Stomach smooth muscle (tissue), 2 donors: ENCODE results near the gene TTBK1.
A peak's percentile ranks its signal among the peaks of the same experiment; 100 is the strongest.

Experiments used
- H3K27ac ChIP-seq: one replicate; pipeline ENCODE4 v1.7.0; 2013; ENCODE audit warnings: mild to moderate bottlenecking, low read length, inconsistent platforms
- H3K27me3 ChIP-seq, 2 donors: one replicate each; pipeline ENCODE4 v1.7.0; 2013; ENCODE audit warnings: low read length in 2 of 2; ENCODE audit not compliant: insufficient read depth in 2 of 2, control insufficient read depth in 1 of 2
- H3K36me3 ChIP-seq, 2 donors: one replicate each; pipeline ENCODE4 v1.7.0; 2013; ENCODE audit warnings: low read length in 2 of 2; ENCODE audit not compliant: control insufficient read depth in 2 of 2, insufficient read depth in 2 of 2
- H3K4me1 ChIP-seq: one replicate; pipeline ENCODE4 v1.7.0; 2013; ENCODE audit warnings: low read length; ENCODE audit not compliant: control insufficient read depth, insufficient read depth
- H3K4me3 ChIP-seq, 2 donors: one replicate each; pipeline ENCODE4 v1.7.0; 2013; ENCODE audit warnings: low read length in 2 of 2
- H3K9ac ChIP-seq, 2 donors: one replicate each; pipeline ENCODE4 v1.7.0; 2013; ENCODE audit warnings: low read length in 2 of 2, mild to moderate bottlenecking in 1 of 2
- H3K9me3 ChIP-seq, 2 donors: one replicate each; pipeline ENCODE4 v1.7.0; 2013; ENCODE audit warnings: low read length in 2 of 2; ENCODE audit not compliant: control insufficient read depth in 2 of 2
- donor health status: healthy.
- donor health status: Pancreatic carcinoma.

Gene TTBK1

GRCh38 chr6:43222418-43223059 is 20.7 kb upstream of the TTBK1 start:
- Histone ChIP-seq H3K9me3 (no peaks in the 10 kb centered on the region), H3K9ac (no peak overlapping the region), H3K4me3 (no peak overlapping the region), H3K4me1 (no peaks in the 10 kb centered on the region), H3K36me3 (peaks cover 4 to 26% of the 10 kb centered on the region in 2 donors), H3K27me3 (no peaks in the 10 kb centered on the region), H3K27ac (no peak overlapping the region)

- no peaks in the 10 kb centered on the region for H3K9me3 ChIP-seq
- H3K9ac ChIP-seq: no peak overlapping the region
- H3K27ac ChIP-seq: no peak overlapping the region
- peaks cover 3 to 26% of the 10 kb centered on the region in 2 donors for H3K36me3 ChIP-seq
- no peak overlapping the region for H3K4me3 ChIP-seq
- no peaks in the 10 kb centered on the region for H3K27me3 ChIP-seq
- no peaks in the 10 kb centered on the region for H3K4me1 ChIP-seq
Observed at GRCh38 chr6:43223175-43223574, 20.1 kb upstream of the TTBK1 start.

GRCh38 chr6:43226192-43226851 is 17.0 kb upstream of the TTBK1 start:
- H3K27ac ChIP-seq: no peak overlapping the region
- no peak overlapping the region for H3K4me3 ChIP-seq
- peaks cover 3 to 19% of the 10 kb centered on the region in 2 donors for H3K36me3 ChIP-seq
- H3K9ac ChIP-seq: no peak overlapping the region
- H3K9me3 ChIP-seq: no peaks in the 10 kb centered on the region
- peaks cover 7% of the 10 kb centered on the region for H3K4me1 ChIP-seq
- H3K27me3 ChIP-seq: no peaks in the 10 kb centered on the region

GRCh38 chr6:43228951-43229802 is 14.1 kb upstream of the TTBK1 start, which contains the start of gene DNPH1:
Gene DNPH1 (minus strand): TSS chr6:43229481. CDS start chr6:43229456, 25 bp downstream.
- Histone ChIP-seq H3K27ac (no peak within 1 kb of the TSS), H3K27me3 (no peaks in the 10 kb centered on the region)

GRCh38 chr6:43229803-43230620 is 13.3 kb upstream of the TTBK1 start:
- Histone ChIP-seq H3K36me3 (peaks cover 0 to 3% of the 10 kb centered on the region in 2 donors), H3K27me3 (no peaks in the 10 kb centered on the region), H3K9ac (peak overlapping the region; percentile 29 to 50), H3K27ac (no peak overlapping the region), H3K4me3 (peak overlapping the region; percentile 70 to 77), H3K9me3 (no peaks in the 10 kb centered on the region), H3K4me1 (peaks cover 7% of the 10 kb centered on the region)

More at GRCh38 chr6:43228951-43229802, 14.1 kb upstream of the TTBK1 start, which contains the start of gene DNPH1:
- Histone ChIP-seq H3K4me3 (peak within 1 kb of the TSS; percentile 70 to 77), H3K4me1 (peaks cover 7% of the 10 kb centered on the region), H3K9ac (peak within 1 kb of the TSS; percentile 50 to 64), H3K9me3 (no peaks in the 10 kb centered on the region), H3K36me3 (peaks cover 0 to 7% of the 10 kb centered on the region in 2 donors)

- no peak overlapping the region for H3K9ac ChIP-seq
- no peak overlapping the region for H3K4me3 ChIP-seq
- H3K9me3 ChIP-seq: no peaks in the 10 kb centered on the region
- H3K27ac ChIP-seq: no peak overlapping the region
- H3K27me3 ChIP-seq: no peaks in the 10 kb centered on the region
- peaks cover 7% of the 10 kb centered on the region for H3K4me1 ChIP-seq
- H3K36me3 ChIP-seq: no peaks in the 10 kb centered on the region
Observed at GRCh38 chr6:43231053-43231452, 12.2 kb upstream of the TTBK1 start.

- H3K4me3 ChIP-seq: no peak overlapping the region
- H3K9ac ChIP-seq: no peak overlapping the region
- peaks cover 7% of the 10 kb centered on the region for H3K4me1 ChIP-seq
- no peaks in the 10 kb centered on the region for H3K27me3 ChIP-seq
- H3K27ac ChIP-seq: no peak overlapping the region
- no peaks in the 10 kb centered on the region for H3K36me3 ChIP-seq
- no peaks in the 10 kb centered on the region for H3K9me3 ChIP-seq
Observed at GRCh38 chr6:43231735-43232450, 11.4 kb upstream of the TTBK1 start.

GRCh38 chr6:43235841-43236240 is 7.4 kb upstream of the TTBK1 start:
- peaks cover 0 to 2% of the 10 kb centered on the region in 2 donors for H3K9me3 ChIP-seq
- no peaks in the 10 kb centered on the region for H3K27me3 ChIP-seq

GRCh38 chr6:43239054-43239453 is 4.2 kb upstream of the TTBK1 start:
- Histone ChIP-seq H3K4me3 (no peak overlapping the region), H3K36me3 (no peaks in the 10 kb centered on the region), H3K4me1 (no peaks in the 10 kb centered on the region), H3K27me3 (peaks cover 13 to 19% of the 10 kb centered on the region in 2 donors), H3K9me3 (peaks cover 0 to 2% of the 10 kb centered on the region in 2 donors), H3K9ac (no peak overlapping the region), H3K27ac (no peak overlapping the region)

More at GRCh38 chr6:43235841-43236240, 7.4 kb upstream of the TTBK1 start:
- H3K4me1 ChIP-seq: no peaks in the 10 kb centered on the region
- no peak overlapping the region for H3K9ac ChIP-seq
- no peaks in the 10 kb centered on the region for H3K36me3 ChIP-seq
- H3K4me3 ChIP-seq: no peak overlapping the region
- no peak overlapping the region for H3K27ac ChIP-seq
